Ovary (tissue), 9 donors: ENCODE data around the gene OPHN1. TPM values are rescaled to one million over a fixed set of nuclear protein-coding genes. Genes with fewer than 3 reads are reported as not detected.
"Not testable (repeated sequence)": the region's sequence is repeated elsewhere in the genome, so short reads cannot be mapped to it uniquely, and the experiment has no call there.

ENCODE experiments used
- DNase-seq, 5 donors: peaks; one replicate each; pipeline ENCODE4 v3.0.0-alpha.2; 2019 to 2020
- H3K27ac ChIP-seq, 2 donors: fragments of 200-600 bp; one replicate each; pipeline versions ENCODE4 v1.5.1 to v1.8.0; 2019 to 2022
- H3K27me3 ChIP-seq: fragments of 200-600 bp; one replicate; pipeline ENCODE4 v1.8.0; 2022
- H3K36me3 ChIP-seq: fragments of 200-600 bp; sonication (generic); one replicate; pipeline ENCODE4 v1.5.1; 2019
- H3K4me1 ChIP-seq: one replicate; pipeline ENCODE4 v1.8.1; 2013; ENCODE audit warnings: mild to moderate bottlenecking, moderate library complexity; ENCODE audit not compliant: insufficient read depth
- H3K4me3 ChIP-seq: fragments of 200-600 bp; sonication (generic); one replicate; pipeline ENCODE4 v1.5.1; 2017
- H3K9me3 ChIP-seq, 2 donors: fragments of 200-600 bp in 1 of 2; sonication (generic) in 1 of 2; one replicate each; pipeline versions ENCODE4 v1.5.1 to v1.8.1; 2013 to 2019; ENCODE audit warnings: mild to moderate bottlenecking in 1 of 2, moderate library complexity in 1 of 2
- EP300 ChIP-seq: sonication (generic); formaldehyde crosslinking; IDR thresholded peaks from one replicate; pipeline ENCODE4 v1.6.1; 2017; ENCODE audit warnings: antibody characterized with exemption
- POLR2A ChIP-seq: fragments of 450-650 bp; IDR thresholded peaks from one replicate; pipeline ENCODE4 v1.6.1; 2017; ENCODE audit warnings: antibody characterized with exemption, mild to moderate bottlenecking, moderate library complexity
- WGBS, 3 donors: extraction: QIAGEN DNeasy Blood & Tissue Kit in 1 of 3; methylation state at CpG; one replicate each; pipeline versions ENCODE4 v1.1.5 to v1.1.7; 2013 to 2017; 5-methylcytosine and 5-hydroxymethylcytosine counted together
- intact Hi-C, 4 donors: fragments of 100-400 bp; cut with DNase I; formaldehyde crosslinking; loops; one replicate each; pipeline versions ENCODE4 v1.11.0 to v1.15.1; 2022 to 2023
- polyA plus RNA-seq, 2 donors: library from polyadenylated mRNA; stranded (reverse); fragments of 200-250 nt in 1 of 2; fragments of 350-450 nt in 1 of 2; fragmentation: Illumina TruSeq in 1 of 2; extraction: RNeasy Lipid Tissue Mini Kit (QIAGEN cat#74804) in 1 of 2; gene quantifications; one replicate each; pipeline ENCODE4 v1.2.3, GENCODE V29; 2013 to 2014
- total RNA-seq, 7 donors: library from RNA; depleted of rRNA in 2 of 7; stranded (reverse); fragments of >200 nt in 2 of 7; fragmentation: NEBNext Ultra II Directional in 3 of 7; extraction: Animal tissue kit (Norgen Biotek cat#: 25700) in 3 of 7; gene quantifications; one replicate each; pipeline versions ENCODE4 v1.1.0 to v1.2.4, GENCODE V29; 2016 to 2023
- TF ChIP-seq, protein P1 (sequence below), 3 donors: fragments of 450-650 bp in 2 of 3; fragments of 200-600 bp in 1 of 3; IDR thresholded peaks; one replicate each; pipeline versions ENCODE4 v1.5.1 to v1.8.0; 2016 to 2022; ENCODE audit warnings: antibody characterized with exemption in 3 of 3, mild to moderate bottlenecking in 1 of 3
- donor health status: DM: no; HTN: no; CAD: no; lungs with moderate emphysema.
- donor health status: DM: no; HTN: no; CAD: no.
- donor health status: Bipolar disorder and iron deficiency.
- donor health status: DM: yes; HTN: yes; CAD: no.
- donor health status: DM: no; HTN: no; CAD: no.
- donor health status: DM: yes; HTN: yes; CAD: no.

OPHN1 gene
- total and polyA plus RNA-seq, 9 donors, result 2.3 to 9.2 (median 6.9) TPM

DNA sequence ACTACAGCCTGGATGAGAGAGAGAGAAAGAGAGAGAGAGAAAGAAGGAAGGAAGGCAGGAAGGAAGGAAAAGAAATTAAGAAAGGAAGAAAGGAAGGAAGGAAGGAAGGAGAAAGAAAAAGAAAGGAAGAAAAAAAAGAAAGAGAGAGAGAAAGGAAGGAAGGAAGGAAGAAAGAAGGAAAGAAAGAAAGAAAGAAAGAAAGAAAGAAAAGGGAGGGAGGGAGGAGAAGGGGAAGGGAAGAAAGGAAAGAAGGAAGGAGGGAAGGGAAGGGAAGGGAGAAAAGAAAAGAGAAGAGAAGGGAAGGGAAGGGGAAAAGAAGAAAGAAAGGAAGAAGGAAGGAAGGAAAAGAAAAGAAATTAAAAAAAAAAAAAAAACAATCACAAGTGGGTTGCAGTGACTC, 146.3 kb downstream of the OPHN1 start:
- Histone ChIP-seq H3K27ac (no peak overlapping the region), H3K4me1 (no peaks in the 10 kb centered on the region), H3K4me3 (no peak overlapping the region), H3K27me3 (no peaks in the 10 kb centered on the region), H3K36me3 (no peaks in the 10 kb centered on the region), H3K9me3 (no peaks in the 10 kb centered on the region)
- intact Hi-C loops, result no loop called here
- TF ChIP-seq EP300, result no peak
- no peak for DNase-seq

DNA sequence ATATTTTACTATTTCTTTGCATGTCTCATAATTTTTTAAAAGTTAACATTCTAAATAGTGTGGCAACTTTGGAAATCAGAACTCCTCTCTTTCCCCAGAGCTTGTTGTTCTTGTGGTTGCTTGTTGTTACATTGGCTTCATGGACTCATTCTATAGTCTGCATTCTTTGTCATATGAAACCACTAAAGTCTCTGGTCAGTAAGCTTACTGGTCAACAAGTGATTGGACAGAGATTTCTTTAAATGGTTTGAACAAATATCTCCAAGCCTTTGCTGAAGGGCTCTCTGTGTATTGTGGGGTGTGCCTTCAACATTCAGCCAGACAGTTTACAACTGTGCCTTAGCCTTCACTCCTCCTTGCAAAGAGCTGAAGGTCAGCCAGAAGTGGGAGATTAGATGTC, 147.2 kb downstream of the OPHN1 start:
- no peaks in the 10 kb centered on the region for H3K9me3 ChIP-seq
- H3K27me3 ChIP-seq, result no peaks in the 10 kb centered on the region
- intact Hi-C loops, result no loop called here
- no peaks in the 10 kb centered on the region for H3K4me1 ChIP-seq
- TF ChIP-seq POLR2A, result no peak
- no peak for TF ChIP-seq EP300
- TF ChIP-seq, protein P1, sequence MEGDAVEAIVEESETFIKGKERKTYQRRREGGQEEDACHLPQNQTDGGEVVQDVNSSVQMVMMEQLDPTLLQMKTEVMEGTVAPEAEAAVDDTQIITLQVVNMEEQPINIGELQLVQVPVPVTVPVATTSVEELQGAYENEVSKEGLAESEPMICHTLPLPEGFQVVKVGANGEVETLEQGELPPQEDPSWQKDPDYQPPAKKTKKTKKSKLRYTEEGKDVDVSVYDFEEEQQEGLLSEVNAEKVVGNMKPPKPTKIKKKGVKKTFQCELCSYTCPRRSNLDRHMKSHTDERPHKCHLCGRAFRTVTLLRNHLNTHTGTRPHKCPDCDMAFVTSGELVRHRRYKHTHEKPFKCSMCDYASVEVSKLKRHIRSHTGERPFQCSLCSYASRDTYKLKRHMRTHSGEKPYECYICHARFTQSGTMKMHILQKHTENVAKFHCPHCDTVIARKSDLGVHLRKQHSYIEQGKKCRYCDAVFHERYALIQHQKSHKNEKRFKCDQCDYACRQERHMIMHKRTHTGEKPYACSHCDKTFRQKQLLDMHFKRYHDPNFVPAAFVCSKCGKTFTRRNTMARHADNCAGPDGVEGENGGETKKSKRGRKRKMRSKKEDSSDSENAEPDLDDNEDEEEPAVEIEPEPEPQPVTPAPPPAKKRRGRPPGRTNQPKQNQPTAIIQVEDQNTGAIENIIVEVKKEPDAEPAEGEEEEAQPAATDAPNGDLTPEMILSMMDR (IDR thresholded peaks at IDR 0.05), result no peak
- no peak for DNase-seq
- H3K27ac ChIP-seq, result no peak overlapping the region
- H3K4me3 ChIP-seq, result no peak overlapping the region
- no peaks in the 10 kb centered on the region for H3K36me3 ChIP-seq

DNA sequence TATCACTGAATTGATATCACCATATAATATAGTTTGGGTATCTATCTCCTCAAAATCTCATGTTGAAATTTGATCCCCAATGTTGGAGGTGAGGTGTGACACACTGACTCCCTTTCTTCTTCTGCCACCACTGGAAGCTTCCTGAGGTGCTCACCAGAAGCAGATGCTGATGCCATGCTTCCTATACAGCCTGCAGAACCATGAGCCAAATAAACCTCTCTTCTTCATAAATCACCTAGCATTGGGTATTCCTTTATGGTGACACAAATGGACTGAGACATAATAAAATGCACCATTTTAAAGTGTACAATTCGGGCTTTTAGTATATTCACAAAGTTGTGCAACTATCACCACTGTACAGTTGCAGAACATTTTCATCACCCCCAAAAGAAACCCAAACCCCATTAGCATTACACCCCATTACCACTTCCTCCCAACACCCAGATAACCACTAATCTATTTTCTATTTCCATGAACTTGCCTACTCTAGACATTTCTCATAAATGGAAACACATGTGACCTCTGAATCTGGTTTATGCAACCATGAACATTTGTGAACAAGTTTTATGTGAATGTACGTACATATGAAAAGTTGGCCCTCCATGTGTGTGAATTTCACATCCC, 148.9 kb downstream of the OPHN1 start:
- intact Hi-C loops, result no loop called here
- 71 to 82% (median 81%) methylated on average over 2 of the region's 2 CpGs for WGBS, 3 donors

DNA sequence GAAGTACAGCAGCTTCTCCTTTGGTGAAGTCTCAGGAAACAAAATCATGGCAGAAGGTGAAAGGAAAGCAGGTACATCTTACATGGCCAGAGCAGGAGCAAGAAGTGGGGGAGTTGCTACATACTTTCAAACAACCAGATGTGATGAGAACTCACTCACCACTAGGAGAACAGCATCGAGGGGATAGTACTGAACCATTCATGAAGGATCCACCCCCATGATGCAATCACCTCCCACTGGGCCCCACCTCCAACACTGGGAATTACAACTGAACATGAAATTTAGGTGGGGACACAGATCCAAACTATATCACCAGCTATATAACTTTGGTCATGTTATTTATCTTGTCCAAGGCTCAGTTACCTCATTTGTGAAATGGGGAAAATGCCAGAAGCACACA, 159.4 kb downstream of the OPHN1 start:
- TF ChIP-seq POLR2A (no peak), EP300 (no peak)
- TF ChIP-seq, protein P1 (IDR thresholded peaks at IDR 0.05), result no peak
- Histone ChIP-seq H3K4me1 (no peaks in the 10 kb centered on the region), H3K27me3 (no peaks in the 10 kb centered on the region), H3K9me3 (no peaks in the 10 kb centered on the region), H3K4me3 (no peak overlapping the region), H3K27ac (no peak overlapping the region), H3K36me3 (no peaks in the 10 kb centered on the region)
- intact Hi-C loops, result no loop called here
- WGBS, 3 donors, result 26 to 35% (median 26%) methylated on average over 1 of the region's 1 CpG
- no peak for DNase-seq

More for the DNA sequence above, 148.9 kb downstream of the OPHN1 start:
- Histone ChIP-seq H3K27ac (no peak overlapping the region), H3K9me3 (no peaks in the 10 kb centered on the region), H3K4me3 (no peak overlapping the region), H3K27me3 (no peaks in the 10 kb centered on the region), H3K36me3 (no peaks in the 10 kb centered on the region), H3K4me1 (no peaks in the 10 kb centered on the region)
- DNase-seq, result no peak
- no peak for TF ChIP-seq EP300
- no peak for TF ChIP-seq POLR2A
- TF ChIP-seq, protein P1 (IDR thresholded peaks at IDR 0.05), result no peak

DNA sequence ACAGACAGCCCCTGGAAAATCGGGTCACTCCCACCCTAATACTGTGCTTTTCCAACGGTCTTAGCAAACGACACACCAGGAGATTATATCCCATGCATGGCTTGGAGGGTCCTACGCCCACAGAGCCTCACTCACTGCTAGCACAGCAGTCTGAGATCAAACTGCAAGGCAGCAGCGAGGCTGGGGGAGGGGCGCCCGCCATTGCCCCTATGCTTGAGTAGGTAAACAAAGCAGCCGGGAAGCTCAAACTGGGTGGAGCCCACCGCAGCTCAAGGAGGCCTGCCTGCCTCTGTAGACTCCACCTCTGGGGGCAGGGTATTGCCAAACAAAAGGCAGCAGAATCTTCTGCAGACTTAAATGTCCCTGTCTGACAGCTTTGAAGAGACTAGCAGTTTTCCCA, 168.5 kb downstream of the OPHN1 start:
- H3K27me3 ChIP-seq, DNase-seq, H3K9me3 ChIP-seq, H3K4me1 ChIP-seq, intact Hi-C loops, H3K4me3 ChIP-seq, H3K27ac ChIP-seq, H3K36me3 ChIP-seq: not testable (repeated sequence)
- WGBS, 3 donors, result 73 to 87% (median 86%) methylated on average over 9 of the region's 9 CpGs
